Measurements from ENCODE around the gene MCM8.

MCM8 gene

DNA sequence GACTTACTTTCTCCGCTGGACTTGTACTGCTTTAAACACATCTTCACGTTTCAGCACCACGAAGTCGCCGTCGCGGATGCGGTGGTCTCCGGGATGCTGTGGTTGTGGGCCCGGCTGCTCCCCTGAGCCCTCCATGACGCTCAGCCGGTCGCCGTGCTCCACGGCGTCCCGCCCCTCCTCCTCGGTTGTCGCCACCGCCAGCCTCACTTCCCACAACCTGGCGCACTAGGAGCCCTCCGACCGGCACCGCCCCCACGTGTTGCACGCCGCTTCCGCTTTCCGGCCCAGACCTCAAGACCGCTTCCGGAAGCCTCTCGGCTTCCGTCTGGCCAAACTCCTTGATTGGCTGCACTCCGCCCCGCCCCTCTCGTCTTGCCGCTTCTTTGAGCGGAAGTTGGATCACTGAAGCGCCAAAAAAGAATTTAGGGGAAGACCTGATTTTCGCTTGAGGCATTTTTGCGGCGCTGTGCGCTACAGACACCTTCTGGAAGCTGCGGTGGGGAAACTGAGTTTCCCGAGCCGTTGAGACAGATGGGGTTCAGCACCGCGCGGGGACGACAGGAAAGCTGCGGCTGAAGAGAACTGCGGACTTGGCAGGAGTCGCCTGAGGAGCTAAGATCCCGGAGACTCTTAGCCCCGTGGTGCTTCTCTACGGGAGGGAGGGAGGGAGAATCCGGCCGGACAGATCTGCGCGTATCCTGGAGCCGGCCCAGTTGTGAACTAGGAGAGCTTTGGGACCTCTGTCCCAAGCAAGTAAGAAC, at the start of gene MCM8, which contains the start of gene TRMT6:
TSS of gene MCM8 (plus strand) at position 382 of the 761 bp plus-strand sequence. CDS start 1,364 bp downstream, outside the sequence.
TSS of gene TRMT6 (minus strand) at position 263 of the 761 bp plus-strand sequence. CDS start at position 135, 128 bp downstream.
- DNase-seq (ENCODE audit: low read depth in 3 of 3): peak; percentile 92 to 98 (median 95)

DNA sequence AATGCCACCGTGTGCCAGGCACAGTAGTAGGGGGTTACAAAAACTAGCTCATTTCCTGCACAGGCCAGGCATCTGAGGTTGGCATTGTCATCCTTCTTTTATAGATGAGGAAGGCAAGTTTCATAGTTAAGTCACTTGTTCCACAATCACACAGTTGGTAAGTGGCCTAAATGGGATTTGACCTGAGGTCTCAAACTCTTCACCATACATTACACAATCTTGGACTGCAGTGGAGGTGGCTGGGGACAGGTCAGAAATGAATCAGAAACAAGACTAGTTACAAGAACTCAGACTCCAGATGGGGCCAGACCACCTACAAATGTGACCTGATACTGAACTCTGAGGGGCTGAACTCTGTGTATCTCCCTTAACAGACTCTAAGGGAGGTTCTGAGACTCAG, 49.5 kb upstream of the MCM8 start:
- no peak for DNase-seq (ENCODE audit: low read depth in 3 of 3)

DNA sequence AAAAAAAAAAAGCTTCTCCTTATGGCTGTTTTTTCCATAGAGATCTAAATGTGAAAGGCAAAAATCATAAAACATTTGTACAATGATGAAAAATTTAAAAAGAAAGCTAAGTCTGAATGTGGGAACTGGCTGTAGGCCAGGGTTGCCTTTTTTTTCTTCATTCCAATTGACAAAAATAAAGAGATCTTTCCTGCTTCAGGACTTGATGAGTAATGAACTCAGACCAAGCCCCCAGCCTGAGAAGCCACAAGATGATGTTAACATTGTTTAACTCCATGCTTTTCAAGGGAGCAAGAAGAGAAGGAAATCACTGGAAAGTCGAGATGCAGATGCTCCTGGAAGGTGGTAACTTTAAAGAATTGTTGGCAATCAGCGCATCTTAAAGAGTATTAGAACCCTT, 41.5 kb upstream of the MCM8 start:
- no peak for DNase-seq (ENCODE audit: low read depth in 3 of 3)

DNA sequence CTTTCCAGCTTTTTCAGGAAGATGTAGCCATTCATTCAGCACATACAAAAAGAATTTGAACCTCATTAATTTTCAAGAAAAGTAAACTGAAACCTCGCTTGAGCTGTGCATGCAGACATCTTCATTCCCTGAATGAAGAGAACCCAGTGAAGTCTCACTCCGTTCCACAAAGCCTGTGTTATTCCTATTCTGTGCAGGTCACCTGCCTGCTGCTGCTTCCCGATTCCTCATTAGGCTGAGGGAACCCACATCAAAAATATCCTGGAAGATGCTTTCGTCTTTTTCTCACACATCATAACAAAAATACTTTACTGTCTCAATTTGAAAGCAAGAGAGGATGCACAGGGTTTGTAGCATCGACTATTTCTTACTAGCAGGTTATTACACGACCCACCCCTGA, 40.3 kb upstream of the MCM8 start:
- DNase-seq (ENCODE audit: low read depth in 3 of 3): no peak

DNA sequence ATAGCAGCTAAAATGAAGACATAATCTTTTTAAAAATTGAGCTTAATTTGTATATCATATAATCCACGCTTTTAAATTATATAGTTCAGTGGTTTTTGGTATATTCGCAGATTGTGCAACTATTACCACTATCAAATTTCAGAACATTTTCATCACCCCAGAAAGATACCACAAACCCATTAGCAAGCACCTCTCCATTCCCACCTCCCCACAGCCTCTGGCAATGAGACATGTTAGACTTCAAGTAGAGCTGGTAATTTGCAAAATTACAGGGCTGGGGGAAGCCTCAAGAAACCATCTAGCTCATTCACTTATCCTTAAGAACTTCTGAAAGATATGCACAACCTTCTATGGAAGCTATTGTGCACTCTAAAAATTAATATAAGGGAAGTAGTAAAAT, 37.3 kb upstream of the MCM8 start:
- no peak for DNase-seq (ENCODE audit: low read depth in 3 of 3)

DNA sequence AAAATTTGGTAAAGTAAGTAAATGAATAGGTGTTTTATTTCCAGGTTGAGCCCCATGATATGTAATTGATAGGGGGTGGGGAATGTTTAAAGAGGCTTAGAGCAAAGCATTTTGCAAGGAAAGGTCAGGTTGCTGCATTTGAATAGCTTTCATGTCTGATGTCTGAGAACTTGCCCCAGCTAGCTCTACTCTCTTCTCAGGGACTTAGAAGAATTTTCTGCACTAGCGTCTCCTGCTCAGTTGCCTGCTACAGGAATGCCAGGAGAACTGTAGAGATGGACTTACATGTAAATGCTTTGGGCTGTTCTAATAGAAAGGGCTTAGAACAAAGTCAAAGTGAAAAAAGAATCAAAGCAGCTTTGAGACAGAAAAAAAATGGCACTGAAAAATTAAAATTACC, 35.6 kb upstream of the MCM8 start:
- DNase-seq (ENCODE audit: low read depth in 3 of 3): no peak

DNA sequence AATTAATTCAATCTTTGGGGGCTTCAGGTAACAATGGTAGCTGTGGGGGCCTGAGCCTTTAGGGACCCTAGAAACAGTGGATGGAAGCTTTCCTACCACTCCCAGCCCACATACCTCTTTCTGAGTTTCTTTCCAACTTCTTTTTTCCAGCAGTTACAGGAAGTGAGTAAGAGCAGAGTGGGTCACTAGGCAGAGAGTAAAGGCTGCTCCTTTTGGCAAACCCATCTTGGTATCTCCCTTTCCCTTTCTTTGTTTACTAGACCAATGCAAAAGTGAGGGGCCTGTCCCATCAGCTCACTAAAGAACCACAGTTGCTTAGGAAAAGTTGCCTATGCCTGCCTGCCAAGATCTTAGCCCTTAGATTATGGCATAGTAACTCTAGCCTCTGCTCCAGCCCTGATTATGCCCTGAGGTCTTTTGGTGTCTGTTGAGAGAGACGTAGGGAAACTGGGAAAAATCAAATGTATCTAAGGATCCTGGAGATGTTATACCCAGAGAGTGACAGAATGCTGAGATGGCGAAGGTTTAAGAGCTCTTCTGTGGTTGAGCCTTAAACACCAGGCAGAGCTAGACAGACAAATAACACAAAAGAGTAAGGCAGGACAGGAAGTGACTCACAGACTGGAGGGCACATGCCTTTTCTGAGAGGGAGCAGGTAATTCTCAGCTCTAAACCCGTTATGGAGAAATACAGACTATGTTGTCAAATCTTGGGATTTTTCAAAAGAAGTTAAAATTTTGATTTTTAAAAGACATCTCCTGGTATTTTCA, 31.4 kb upstream of the MCM8 start:
- no peak for DNase-seq (ENCODE audit: low read depth in 3 of 3)

DNA sequence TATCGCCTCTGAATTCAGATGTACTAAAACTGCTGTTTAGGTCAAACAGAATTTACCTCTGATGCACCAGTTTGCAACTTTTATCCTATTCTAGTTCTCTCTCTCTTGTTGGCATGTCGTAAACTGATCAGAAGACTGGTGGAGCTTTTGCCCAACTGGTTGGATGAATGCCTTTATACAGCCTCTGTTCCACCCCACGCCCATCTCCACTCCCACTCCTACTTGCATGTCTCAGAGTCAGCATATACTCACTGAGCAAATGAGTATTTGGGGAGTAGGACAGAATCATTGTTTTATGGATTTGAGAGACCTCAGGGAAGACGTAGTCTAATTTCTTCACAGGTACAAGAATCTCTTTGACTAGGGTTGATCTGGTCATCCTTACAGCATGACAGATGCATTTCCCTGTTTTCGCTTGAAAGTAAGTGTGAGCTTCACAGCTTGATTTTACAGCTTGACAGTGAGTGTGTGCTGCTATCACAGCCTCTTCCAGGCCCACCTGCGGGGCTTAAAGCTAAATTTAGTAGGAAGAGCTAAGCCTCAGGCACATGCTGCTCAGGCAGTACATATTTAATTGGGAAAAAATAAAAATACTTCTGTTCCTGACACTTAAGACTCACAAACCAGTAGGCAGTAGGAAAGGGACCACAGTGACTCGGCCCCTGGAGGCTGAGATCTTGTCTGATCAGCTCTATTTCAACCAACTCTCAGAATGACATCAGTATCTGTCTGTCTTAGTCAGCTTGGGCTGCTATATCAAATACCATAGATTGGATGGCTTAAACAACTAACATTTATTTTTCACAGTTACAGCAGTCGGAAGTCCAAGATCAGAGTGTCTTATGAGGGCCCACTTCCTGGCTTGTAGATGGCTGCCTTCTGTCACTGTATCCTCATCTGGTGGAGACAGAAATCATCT, 30.6 kb upstream of the MCM8 start:
- DNase-seq (ENCODE audit: low read depth in 3 of 3): no peak

DNA sequence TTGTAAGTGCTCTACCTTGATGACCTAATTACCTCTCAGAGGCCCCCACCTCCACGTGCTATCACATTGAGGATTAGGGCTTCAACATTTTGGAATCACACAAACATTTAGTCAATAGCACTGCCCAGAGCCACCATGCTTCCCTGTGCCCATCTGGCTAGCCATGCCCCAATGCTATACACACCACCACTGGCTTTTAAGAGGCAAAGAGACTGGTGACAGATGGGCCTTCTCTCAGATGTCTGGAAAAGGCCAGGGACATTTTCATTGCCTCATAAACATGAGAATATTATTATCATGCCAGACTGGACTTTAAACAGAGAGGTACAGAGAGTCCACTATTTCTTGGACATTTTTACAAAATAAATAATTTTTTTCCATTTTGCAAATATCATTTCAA, 29.9 kb upstream of the MCM8 start:
- DNase-seq (ENCODE audit: low read depth in 3 of 3): no peak

DNA sequence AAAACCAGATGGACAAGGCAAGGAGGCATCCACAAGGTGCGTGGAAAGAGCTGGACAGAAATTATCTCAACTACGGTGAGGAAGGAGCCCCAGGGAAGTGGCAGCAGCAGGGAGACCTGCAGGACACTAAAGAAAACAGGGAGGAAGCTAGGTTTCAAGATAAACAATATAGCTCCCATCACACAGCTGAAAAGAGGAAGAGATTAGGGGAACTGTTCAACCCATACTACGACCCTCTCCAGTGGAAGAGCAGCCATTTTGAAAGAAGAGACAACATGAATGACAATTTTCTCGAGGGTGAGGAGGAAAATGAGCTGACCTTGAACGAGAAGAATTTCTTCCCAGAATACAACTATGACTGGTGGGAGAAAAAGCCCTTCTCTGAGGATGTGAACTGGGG, 27.0 kb upstream of the MCM8 start:
- DNase-seq (ENCODE audit: low read depth in 3 of 3): no peak

DNA sequence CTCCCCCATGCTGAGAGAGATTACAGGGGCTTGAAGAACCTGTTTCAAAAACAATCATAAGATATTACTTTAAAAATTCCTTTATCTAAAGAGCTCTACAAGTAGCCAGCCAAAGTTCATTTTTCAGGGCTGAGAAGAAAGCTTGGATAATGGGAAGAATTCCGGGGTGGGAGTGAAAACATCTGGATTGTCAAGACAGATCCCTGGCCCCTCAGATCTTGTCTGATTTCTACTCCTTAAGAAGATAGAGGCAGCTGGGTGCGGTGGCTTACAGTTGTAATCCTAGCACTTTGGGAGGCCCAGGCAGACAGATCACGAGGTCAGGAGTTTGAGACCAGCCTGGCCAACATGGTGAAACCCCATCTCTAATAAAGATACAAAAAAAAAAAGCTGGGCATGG, 24.9 kb upstream of the MCM8 start:
- DNase-seq (ENCODE audit: low read depth in 3 of 3): no peak

DNA sequence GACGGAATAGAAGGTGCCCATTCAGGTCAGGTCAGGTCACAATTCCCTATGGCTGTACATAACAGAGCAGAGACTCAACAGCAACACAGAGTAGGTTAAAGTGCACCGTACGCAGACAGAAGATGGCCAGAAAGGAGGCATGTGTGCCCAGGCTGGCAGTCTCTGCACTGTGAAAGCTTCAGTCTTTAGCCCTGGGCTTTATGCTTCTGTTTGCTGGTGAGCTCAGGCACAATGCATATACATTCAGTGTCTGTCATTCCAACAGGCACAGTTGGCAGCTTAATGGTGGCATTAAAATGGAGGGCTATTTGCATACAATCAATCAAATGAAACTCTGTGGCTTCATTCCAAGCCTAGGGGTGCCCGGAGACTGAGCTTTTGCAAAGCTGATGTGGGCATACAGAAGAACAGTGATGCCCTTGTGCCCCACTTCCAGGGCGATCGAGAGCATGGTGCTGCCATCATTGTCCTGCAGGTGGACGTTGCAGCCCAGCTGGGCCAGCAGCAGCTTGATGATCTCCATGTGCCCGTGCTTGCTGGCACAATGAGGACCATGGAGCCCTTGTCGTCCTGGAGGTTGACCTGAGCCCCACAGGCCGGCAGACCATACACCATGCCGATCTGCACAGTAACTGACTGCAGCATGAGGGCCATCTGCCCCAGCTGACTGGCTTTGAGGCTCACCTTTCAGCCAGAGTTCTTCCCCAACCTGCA, 22.5 kb upstream of the MCM8 start:
- no peak for DNase-seq (ENCODE audit: low read depth in 3 of 3)

DNA sequence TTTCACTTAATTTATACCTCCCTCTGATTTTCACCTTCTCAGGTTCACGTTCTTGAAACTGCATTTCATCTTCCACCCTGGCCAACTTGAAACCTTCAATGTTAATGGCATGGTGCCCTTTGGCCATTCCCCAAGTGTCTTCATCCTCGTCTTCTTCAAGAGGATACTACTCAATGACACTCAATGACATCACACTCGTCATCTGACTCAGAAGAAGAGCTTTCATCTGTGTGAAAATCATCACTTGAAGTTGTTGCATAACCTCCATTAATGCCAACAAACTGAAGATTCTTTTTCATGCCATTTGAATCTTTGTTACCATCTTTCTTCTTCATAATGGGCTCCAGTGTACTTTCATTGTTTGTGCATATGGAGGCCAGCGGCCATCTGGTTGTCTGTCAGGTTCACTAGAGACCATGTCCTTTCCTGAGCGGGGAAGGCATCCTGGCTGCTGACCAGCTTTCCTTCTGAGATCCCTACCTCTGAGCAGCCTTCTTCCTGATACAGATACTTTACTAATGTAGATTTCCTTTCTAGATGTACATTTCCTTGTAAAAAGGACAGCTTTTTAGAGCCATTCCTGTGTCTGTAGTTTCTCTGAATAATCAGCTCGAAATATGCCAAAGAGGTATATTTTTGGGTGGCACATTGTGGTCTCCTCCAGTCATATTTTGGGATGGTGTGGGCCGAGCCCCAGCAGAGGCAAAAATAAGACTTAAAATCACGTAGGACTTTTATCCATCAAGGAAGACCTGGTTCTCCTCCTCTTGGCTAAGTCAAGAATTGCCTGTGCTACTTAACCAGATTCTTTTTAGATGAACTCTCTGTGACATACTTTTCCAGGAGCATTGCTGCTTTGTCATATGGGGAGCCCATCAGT, 21.4 kb upstream of the MCM8 start:
- no peak for DNase-seq (ENCODE audit: low read depth in 3 of 3)

DNA sequence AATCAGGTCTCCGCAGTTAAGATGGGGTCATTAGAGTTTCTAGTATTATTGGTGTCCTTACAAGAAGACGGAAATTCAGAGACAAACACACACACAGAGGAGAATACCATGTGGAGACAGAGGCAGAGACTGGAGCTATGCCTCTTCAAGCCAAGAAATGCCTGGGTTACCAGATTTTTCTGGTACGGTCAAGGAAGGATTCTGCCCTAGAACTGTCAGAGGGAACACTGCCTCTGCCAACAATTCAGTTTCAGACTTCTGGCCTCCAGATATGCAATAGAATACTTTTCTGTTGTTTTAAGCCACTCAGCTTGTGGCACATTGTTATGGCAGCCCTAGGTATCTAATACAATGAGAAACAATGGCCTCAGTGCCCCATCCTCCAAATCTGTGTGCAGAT, 19.0 kb upstream of the MCM8 start:
- no peak for DNase-seq (ENCODE audit: low read depth in 3 of 3)

DNA sequence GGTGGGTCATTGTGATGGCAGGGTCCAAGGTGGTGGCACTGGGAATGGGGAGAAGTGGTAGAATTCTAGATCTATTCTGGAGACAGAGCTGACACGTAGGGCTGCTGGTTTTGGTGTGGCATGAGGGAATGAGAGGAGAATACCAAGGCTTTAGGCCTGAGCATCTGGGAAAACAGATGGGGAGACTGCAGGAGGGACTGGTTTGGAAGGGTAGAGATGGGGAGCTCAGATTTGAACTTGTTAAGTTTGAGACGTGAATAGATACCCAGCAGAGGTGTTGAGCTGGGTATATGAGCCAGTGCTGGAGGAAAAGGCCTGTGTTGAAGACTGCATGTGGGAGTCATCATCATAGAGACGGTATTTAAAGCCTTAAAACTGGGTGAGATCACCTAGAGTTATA, 17.7 kb upstream of the MCM8 start:
- DNase-seq (ENCODE audit: low read depth in 3 of 3): no peak

DNA sequence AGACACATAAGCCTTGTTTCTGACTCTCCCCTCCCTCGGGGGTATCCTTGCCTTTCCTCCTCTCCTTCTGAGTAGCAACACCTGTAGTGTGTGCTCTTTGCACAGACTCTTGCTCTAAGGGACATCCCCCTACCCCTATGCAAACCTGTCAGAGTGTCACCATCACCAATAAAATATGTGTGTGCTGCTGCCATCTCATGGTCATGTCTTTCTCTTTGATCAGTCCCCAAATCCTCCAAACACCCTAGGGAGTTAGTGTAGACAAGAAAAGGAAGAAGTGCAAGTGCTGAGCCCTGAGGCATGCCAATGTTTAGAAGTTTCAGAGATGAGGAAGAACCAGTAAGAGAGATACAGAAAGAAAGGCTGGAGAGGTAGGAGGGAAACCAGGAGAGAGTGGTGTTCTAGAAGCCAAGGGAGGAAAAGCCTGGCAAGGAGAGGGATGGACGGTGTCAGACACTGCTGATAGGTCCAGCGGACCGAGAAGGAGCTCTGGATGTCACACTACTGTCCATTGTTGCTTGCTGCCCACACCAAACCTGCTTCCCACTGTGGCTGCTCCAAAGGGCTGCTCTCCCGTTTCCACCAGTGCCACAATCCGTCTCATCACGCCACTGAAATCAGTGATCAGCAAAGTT, 16.5 kb upstream of the MCM8 start:
- no peak for DNase-seq (ENCODE audit: low read depth in 3 of 3)

DNA sequence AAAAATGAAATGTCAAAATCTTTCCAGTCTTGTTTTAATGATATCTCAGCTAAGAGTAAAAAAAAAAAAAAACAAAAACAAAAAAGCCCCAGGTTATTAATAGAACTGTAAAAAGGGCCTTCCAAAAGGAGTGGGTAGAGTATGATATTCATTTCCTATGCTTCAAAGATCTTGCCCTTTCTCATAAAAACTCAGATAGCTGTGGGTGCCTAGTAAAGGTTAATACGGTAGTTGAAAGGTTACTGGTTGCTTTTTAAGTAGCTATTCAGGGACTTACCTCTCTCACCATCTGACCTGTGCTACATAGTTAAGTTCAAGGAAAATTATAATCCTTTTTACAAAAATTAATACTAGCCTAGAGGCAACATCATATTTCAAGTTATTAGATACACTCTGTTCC, 15.1 kb upstream of the MCM8 start:
- no peak for DNase-seq (ENCODE audit: low read depth in 3 of 3)

DNA sequence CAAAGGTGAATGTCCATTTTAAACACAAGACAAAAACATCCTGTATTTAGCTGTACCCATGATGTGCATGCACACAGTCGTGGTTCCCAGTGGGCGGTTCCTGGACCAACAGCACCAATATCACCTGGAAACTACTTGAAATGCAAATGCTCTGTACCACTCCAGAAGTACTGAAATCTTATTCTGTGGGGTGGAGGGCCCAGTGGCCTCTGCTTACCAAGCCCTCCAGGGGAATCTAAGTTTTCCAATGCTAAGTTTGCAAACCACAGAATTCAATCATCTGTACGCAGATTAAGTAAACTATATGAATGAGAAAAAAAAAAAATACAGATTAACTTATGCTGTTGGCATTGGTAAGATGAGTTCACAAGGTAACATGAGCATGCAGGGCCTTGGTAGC, 14.2 kb upstream of the MCM8 start:
- no peak for DNase-seq (ENCODE audit: low read depth in 3 of 3)

DNA sequence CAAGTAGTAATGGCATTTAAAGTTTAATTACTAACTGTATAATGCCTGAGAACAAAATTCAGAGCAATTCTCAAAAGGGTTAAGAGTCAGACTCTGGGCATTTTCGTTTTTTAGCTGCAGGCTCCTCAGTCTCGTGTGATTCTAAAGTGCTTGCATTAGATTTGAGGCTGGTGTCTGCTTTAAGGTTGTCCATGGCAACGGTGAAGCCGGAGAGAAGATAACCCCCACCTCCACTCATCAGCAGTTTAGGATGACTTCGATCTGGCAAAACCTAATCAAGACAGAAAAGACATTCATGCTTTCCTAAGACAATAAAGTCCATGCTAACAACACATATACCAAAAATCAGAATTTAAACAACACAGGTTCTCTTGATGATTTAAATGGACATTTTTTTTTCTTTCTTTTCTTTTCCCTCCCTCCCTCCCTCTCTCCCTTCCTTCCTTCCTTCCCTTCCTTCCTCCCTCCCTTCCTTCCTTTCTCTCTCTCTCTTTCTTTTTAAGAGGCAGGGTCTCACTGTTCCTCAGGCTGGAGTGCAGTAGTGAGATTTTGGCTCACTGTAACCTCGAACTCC, 11.9 kb upstream of the MCM8 start:
- DNase-seq (ENCODE audit: low read depth in 3 of 3): no peak

DNA sequence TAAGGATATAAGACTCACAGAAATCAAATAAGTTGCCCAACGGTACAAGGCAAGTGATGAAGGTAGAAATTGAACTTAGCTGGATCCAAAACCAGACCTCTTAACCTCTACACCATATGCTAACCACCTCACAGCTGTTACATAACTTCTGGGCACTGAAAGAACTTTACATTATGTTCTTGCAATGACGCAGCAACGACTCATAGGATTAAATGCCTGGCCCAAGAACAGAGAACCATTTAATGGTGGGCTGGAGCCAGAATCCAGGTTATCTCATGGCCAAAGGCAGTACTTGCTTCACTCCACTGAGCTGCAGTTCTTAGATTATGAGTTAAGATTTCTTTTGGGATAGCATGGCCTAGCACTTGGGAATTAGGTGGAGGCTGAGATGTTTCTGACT, 4.5 kb upstream of the MCM8 start:
- no peak for DNase-seq (ENCODE audit: low read depth in 3 of 3)
